Cardiac fibroblast (primary cell): ENCODE data around the gene BOC.

Experiments used
- DNase-seq, 2 donors: peaks; one replicate each; pipeline versions ENCODE4 v3.0.0 to v3.0.0-alpha.2; 2010; ENCODE audit warnings: low read depth in 2 of 2
- H3K4me3 ChIP-seq, 2 donors: replicated peaks in 1 of 2; 1 replicate in 1 of 2; 2 replicates in 1 of 2; pipeline ENCODE4 v1.5.1; 2011; ENCODE audit warnings: low read depth in 2 of 2, low read length in 2 of 2, mild to moderate bottlenecking in 2 of 2, moderate library complexity in 1 of 2
- CTCF ChIP-seq: IDR thresholded peaks from one replicate; pipeline ENCODE4 v1.5.1; 2011; ENCODE audit warnings: low read depth, mild to moderate bottlenecking, low read length, inconsistent platforms

BOC gene

GRCh38 chr3:113271189-113271588 lies 59.8 kb downstream of the BOC start:
- TF ChIP-seq CTCF, result no peak
- no peak overlapping the region for H3K4me3 ChIP-seq
- no peak for DNase-seq

GRCh38 chr3:113271594-113272384 lies 60.4 kb downstream of the BOC start:
- TF ChIP-seq CTCF, result no peak
- no peak for DNase-seq
- H3K4me3 ChIP-seq, result no peak overlapping the region

GRCh38 chr3:113272385-113272779 lies 61.0 kb downstream of the BOC start:
- H3K4me3 ChIP-seq, result no peak overlapping the region
- no peak for TF ChIP-seq CTCF
- DNase-seq, result no peak

GRCh38 chr3:113273011-113273410 lies 61.7 kb downstream of the BOC start:
- H3K4me3 ChIP-seq, result no peak overlapping the region
- TF ChIP-seq CTCF, result no peak

GRCh38 chr3:113273604-113274378 lies 62.4 kb downstream of the BOC start:
- no peak overlapping the region for H3K4me3 ChIP-seq
- DNase-seq, result no peak
- no peak for TF ChIP-seq CTCF

More at GRCh38 chr3:113273011-113273410, 61.7 kb downstream of the BOC start:
- DNase-seq, result no peak

- no peak overlapping the region for H3K4me3 ChIP-seq
- TF ChIP-seq CTCF, result no peak
- DNase-seq, result no peak
Measured at GRCh38 chr3:113274425-113275257, 63.3 kb downstream of the BOC start.
